Liver (tissue), 9 donors: Measurements from ENCODE around the gene SOX5. TPM values are rescaled to one million over a fixed set of nuclear protein-coding genes. Genes with fewer than 3 reads are reported as not detected.

ENCODE experiments used
- DNase-seq: peaks from one replicate; pipeline ENCODE4 v3.0.0-alpha.2; 2017; ENCODE audit warnings: low spot score
- H3K27ac ChIP-seq, 2 donors: one replicate each; pipeline ENCODE4 v1.7.0; 2013; ENCODE audit warnings: inconsistent platforms in 2 of 2, low read length in 2 of 2, control low read depth in 1 of 2, low read depth in 1 of 2, mild to moderate bottlenecking in 1 of 2
- H3K27me3 ChIP-seq, 4 donors: one replicate each; pipeline versions ENCODE4 v1.6.1 to v1.7.0; 2013; ENCODE audit warnings: low read length in 3 of 4, inconsistent platforms in 1 of 4, mild to moderate bottlenecking in 1 of 4, moderate library complexity in 1 of 4; ENCODE audit not compliant: control insufficient read depth in 4 of 4, insufficient read depth in 4 of 4
- H3K36me3 ChIP-seq, 4 donors: one replicate each; pipeline versions ENCODE4 v1.6.1 to v1.7.0; 2013; ENCODE audit warnings: low read length in 3 of 4, mild to moderate bottlenecking in 3 of 4, low read depth in 1 of 4, moderate library complexity in 1 of 4; ENCODE audit not compliant: control insufficient read depth in 4 of 4, insufficient read depth in 3 of 4
- H3K4me1 ChIP-seq, 4 donors: one replicate each; pipeline versions ENCODE4 v1.6.1 to v1.7.0; 2013; ENCODE audit warnings: low read length in 3 of 4, mild to moderate bottlenecking in 3 of 4, moderate library complexity in 1 of 4; ENCODE audit not compliant: control insufficient read depth in 4 of 4, insufficient read depth in 4 of 4
- H3K4me3 ChIP-seq, 3 donors: one replicate each; pipeline versions ENCODE4 v1.6.1 to v1.7.0; 2013; ENCODE audit warnings: low read length in 3 of 3, control low read depth in 1 of 3, low read depth in 1 of 3, mild to moderate bottlenecking in 1 of 3
- H3K9ac ChIP-seq, 2 donors: one replicate each; pipeline ENCODE4 v1.7.0; 2013; ENCODE audit warnings: low read length in 2 of 2, mild to moderate bottlenecking in 2 of 2, moderate library complexity in 2 of 2, control low read depth in 1 of 2, low read depth in 1 of 2
- H3K9me3 ChIP-seq, 4 donors: one replicate each; pipeline versions ENCODE4 v1.6.1 to v1.7.0; 2013; ENCODE audit warnings: low read length in 3 of 4; ENCODE audit not compliant: control insufficient read depth in 4 of 4
- ATF3 ChIP-seq: IDR thresholded peaks from 2 replicates; pipeline ENCODE4 v1.6.1; 2016; ENCODE audit warnings: antibody characterized with exemption
- CTCF ChIP-seq: fragments of 150-350 bp; IDR thresholded peaks from 2 replicates; pipeline ENCODE4 v1.5.1; 2017; ENCODE audit warnings: improper control_type of control experiment, low read depth, low read length; ENCODE audit not compliant: missing input control
- EGR1 ChIP-seq, 2 donors: IDR thresholded peaks; 2 replicates each; pipeline ENCODE4 v1.6.1; 2016 to 2018; ENCODE audit warnings: antibody characterized with exemption in 2 of 2, low read depth in 2 of 2
- FOXA1 ChIP-seq: IDR thresholded peaks from 2 replicates; pipeline ENCODE4 v1.6.1; 2016; ENCODE audit warnings: antibody characterized with exemption
- FOXA2 ChIP-seq: IDR thresholded peaks from 2 replicates; pipeline ENCODE4 v1.6.1; 2016; ENCODE audit warnings: antibody characterized with exemption
- GABPA ChIP-seq, 2 donors: IDR thresholded peaks in 1 of 2; conservative IDR thresholded peaks in 1 of 2; 2 replicates each; pipeline ENCODE4 v1.6.1; 2016; ENCODE audit warnings: antibody characterized with exemption in 2 of 2, mild to moderate bottlenecking in 1 of 2, moderate library complexity in 1 of 2
- HNF4A ChIP-seq, 2 donors: conservative IDR thresholded peaks; 2 replicates each; pipeline ENCODE4 v1.6.1; 2016; ENCODE audit warnings: antibody characterized with exemption in 2 of 2, mild to moderate bottlenecking in 2 of 2
- HNF4G ChIP-seq: IDR thresholded peaks from 2 replicates; pipeline ENCODE4 v1.6.1; 2016; ENCODE audit warnings: antibody characterized with exemption
- JUND ChIP-seq, 2 donors: IDR thresholded peaks; 2 replicates each; pipeline ENCODE4 v1.6.1; 2016; ENCODE audit warnings: antibody characterized with exemption in 2 of 2
- MAX ChIP-seq: IDR thresholded peaks from 2 replicates; pipeline ENCODE4 v1.6.1; 2016; ENCODE audit warnings: antibody characterized with exemption
- RAD21 ChIP-seq, 2 donors: IDR thresholded peaks; 2 replicates each; pipeline ENCODE4 v1.6.1; 2016; ENCODE audit warnings: antibody characterized with exemption in 2 of 2, mild to moderate bottlenecking in 2 of 2
- REST ChIP-seq: IDR thresholded peaks from 2 replicates; pipeline ENCODE4 v1.6.1; 2016; ENCODE audit warnings: antibody characterized with exemption, mild to moderate bottlenecking
- TAF1 ChIP-seq: conservative IDR thresholded peaks from 2 replicates; pipeline ENCODE4 v1.6.1; 2016; ENCODE audit warnings: antibody characterized with exemption, mild to moderate bottlenecking
- YY1 ChIP-seq: IDR thresholded peaks from 2 replicates; pipeline ENCODE4 v1.6.1; 2016; ENCODE audit warnings: antibody characterized with exemption, mild to moderate bottlenecking
- ZBTB33 ChIP-seq: IDR thresholded peaks from 2 replicates; pipeline ENCODE4 v1.6.1; 2016; ENCODE audit warnings: antibody characterized with exemption
- WGBS: extraction: QIAGEN DNeasy Blood & Tissue Kit; methylation state at CpG from one replicate; pipeline ENCODE4 v1.1.7; 2013; 5-methylcytosine and 5-hydroxymethylcytosine counted together
- polyA plus RNA-seq, 2 donors: library from polyadenylated mRNA; stranded (reverse) in 1 of 2; unstranded in 1 of 2; fragments of 200-250 nt in 1 of 2; fragments of >200 nt in 1 of 2; fragmentation: Nextera tagmentation in 1 of 2; extraction: Ambion mirVana in 1 of 2; gene quantifications; one replicate each; pipeline versions ENCODE4 v1.2.1 to v1.2.3, GENCODE V29; 2013 to 2015
- total RNA-seq, 2 donors: library from RNA; depleted of rRNA; stranded (reverse); fragments of >200 nt; gene quantifications; one replicate each; pipeline ENCODE4 v1.2.3, GENCODE V29; 2014
- donor health status: healthy.
- donor health status: healthy.
- donor health status: healthy.
- donor health status: healthy.
- donor health status: healthy.

SOX5 gene
- total and polyA plus RNA-seq, 4 donors, result 2.3 to 42.4 (median 12.3) TPM

GRCh38 chr12:23817345-23817744 lies 132.1 kb downstream of the SOX5 start:
- H3K27me3 ChIP-seq, result no peaks in the 10 kb centered on the region
- H3K9me3 ChIP-seq, result no peaks in the 10 kb centered on the region
- 94% methylated on average over 2 of the region's 2 CpGs for WGBS
- H3K36me3 ChIP-seq, result no peaks in the 10 kb centered on the region
- no peak for DNase-seq
- no peak overlapping the region for H3K4me3 ChIP-seq
- no peak overlapping the region for H3K9ac ChIP-seq
- no peak for TF ChIP-seq FOXA1
- TF ChIP-seq GABPA (IDR thresholded peaks at IDR 0.05 in 1 of 2, conservative IDR thresholded peaks at IDR 0.05 in 1 of 2), result no peak
- TF ChIP-seq HNF4G, result no peak
- no peak for TF ChIP-seq EGR1 (IDR thresholded peaks at IDR 0.05; ENCODE audit: low read depth in 2 of 2)
- TF ChIP-seq MAX, result no peak
- TF ChIP-seq JUND (IDR thresholded peaks at IDR 0.05), result no peak
- no peak for TF ChIP-seq YY1
- TF ChIP-seq CTCF, result no peak
- no peak for TF ChIP-seq ATF3
- TF ChIP-seq FOXA2, result no peak
- H3K27ac ChIP-seq, result no peak overlapping the region
- no peaks in the 10 kb centered on the region for H3K4me1 ChIP-seq

- WGBS, result 96% methylated on average over 4 of the region's 4 CpGs
- no peaks in the 10 kb centered on the region for H3K9me3 ChIP-seq
- no peak for TF ChIP-seq MAX
- TF ChIP-seq ZBTB33, result no peak
- TF ChIP-seq TAF1, result no peak
- no peak for TF ChIP-seq RAD21 (IDR thresholded peaks at IDR 0.05)
- TF ChIP-seq REST, result no peak
- TF ChIP-seq HNF4A (conservative IDR thresholded peaks at IDR 0.05), result no peak
- no peaks in the 10 kb centered on the region for H3K36me3 ChIP-seq
- H3K4me3 ChIP-seq, result no peak overlapping the region
- no peak for DNase-seq
- H3K27me3 ChIP-seq, result no peaks in the 10 kb centered on the region
- H3K9ac ChIP-seq, result no peak overlapping the region
- no peaks in the 10 kb centered on the region for H3K4me1 ChIP-seq
- H3K27ac ChIP-seq, result no peak overlapping the region
Observed at GRCh38 chr12:23816394-23816851, 133.0 kb downstream of the SOX5 start.
